ENCODE data around the gene TMEM271. TPM values are rescaled to one million over a fixed set of nuclear protein-coding genes. Genes with fewer than 3 reads are reported as not detected.
A peak's percentile ranks its signal among the peaks of the same experiment; 100 is the strongest.

TMEM271 gene
- polyA plus RNA-seq, 1 donor from 2014 or later: not detected

DNA sequence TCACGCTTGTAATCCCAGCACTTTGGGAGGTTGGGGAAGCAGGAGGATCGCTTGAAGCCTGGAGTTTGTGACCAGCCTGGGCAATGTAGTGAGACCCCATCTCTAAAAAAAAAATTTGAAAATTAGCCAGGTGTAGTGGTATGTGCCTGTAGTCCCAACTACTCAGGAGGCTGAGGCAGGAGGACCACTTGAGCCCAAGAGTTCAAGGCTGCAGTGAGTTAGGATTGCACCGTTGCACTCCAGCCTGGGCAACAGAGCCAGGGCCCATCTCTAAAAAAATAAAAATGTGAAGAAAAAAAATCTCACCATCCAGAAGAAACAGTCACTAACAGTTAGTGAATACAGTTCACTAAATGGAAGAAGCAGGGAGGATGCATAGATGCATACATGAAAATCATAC, 34.8 kb downstream of the TMEM271 start:
- Mint-ChIP-seq H3K27ac (no peak overlapping the region), H3K9me3 (peaks cover 2 to 21% (median 20%) of the 10 kb centered on the region in 3 donors), H3K27me3 (peaks cover 4% of the 10 kb centered on the region), H3K4me1 (no peaks in the 10 kb centered on the region), H3K4me3 (no peak overlapping the region), H3K36me3 (peaks cover 11% of the 10 kb centered on the region)

DNA sequence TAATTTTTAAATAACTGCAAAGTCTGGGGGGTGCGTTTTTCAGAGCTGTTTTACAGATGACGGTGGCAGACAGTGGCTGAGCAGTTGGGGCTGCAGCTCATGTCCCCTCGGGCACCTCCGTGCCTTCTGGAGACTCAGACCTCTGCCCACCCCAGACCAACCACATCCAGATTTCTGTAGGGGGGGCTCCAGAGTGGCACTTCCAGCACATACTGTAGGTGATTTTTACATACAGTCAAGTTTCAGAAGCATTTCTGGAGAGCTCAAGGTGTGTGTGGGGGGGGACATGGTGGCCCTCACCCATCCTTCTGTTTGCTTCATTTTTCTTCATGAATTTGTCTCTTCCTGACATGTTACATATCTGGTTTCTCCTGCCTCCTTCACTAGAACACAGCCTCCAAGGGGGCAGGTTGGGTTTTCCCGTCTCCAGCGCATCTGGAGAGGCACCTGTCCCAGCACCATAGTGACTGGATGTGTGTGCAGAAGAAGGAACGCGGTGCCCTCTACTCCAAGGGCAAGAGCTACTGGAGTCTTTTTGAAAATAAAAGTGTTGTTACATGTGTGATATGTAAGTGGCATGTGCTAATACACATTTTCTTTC, 37.5 kb downstream of the TMEM271 start:
- Mint-ChIP-seq H3K27ac (no peak overlapping the region), H3K4me3 (no peak overlapping the region), H3K4me1 (no peaks in the 10 kb centered on the region), H3K27me3 (no peaks in the 10 kb centered on the region), H3K9me3 (peaks cover 0 to 14% (median 11%) of the 10 kb centered on the region in 3 donors), H3K36me3 (peaks cover 18% of the 10 kb centered on the region)

DNA sequence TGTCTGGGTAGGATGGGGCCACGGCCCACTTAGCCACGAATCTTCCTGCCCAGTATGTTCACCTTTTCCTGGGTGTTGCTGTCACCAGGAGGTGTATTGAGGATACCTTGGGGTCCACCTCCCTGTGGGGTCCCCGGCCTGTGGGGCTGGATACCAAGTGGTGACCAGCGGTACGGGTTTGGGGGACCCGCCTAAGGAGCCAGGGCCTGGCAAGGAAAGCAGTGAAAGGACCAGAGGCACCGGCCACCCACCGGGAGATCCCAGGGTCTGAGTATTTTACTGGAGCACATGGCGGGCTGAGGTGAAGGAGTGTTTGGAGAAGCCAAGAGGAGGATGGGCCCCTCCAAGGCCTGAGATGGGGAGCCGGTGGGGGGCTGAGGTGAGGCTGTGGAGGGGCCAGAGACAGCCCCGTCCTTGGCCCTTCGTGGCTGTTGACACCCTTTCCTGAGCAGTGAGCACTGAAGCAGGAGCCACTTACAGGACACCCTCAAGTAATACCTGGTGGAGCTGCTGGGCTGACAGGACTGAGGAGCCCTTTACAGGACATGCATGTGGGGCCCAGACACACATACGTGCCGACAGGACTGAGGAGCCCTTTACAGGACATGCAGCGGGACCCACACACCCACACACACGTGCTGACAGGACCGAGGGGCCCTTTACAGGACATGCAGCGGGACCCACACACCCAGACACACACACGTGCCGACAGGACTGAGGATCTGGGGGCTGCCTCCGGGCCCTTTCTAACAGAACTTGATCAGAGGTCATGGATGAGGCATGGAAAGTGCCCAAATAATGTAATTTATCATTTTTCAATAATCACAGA, 38.4 kb downstream of the TMEM271 start:
- Mint-ChIP-seq H3K4me3 (no peak overlapping the region), H3K9me3 (peaks cover under 1 to 11% (median 7%) of the 10 kb centered on the region in 3 donors), H3K36me3 (peaks cover 17% of the 10 kb centered on the region), H3K27me3 (no peaks in the 10 kb centered on the region), H3K4me1 (no peaks in the 10 kb centered on the region), H3K27ac (no peak overlapping the region)

DNA sequence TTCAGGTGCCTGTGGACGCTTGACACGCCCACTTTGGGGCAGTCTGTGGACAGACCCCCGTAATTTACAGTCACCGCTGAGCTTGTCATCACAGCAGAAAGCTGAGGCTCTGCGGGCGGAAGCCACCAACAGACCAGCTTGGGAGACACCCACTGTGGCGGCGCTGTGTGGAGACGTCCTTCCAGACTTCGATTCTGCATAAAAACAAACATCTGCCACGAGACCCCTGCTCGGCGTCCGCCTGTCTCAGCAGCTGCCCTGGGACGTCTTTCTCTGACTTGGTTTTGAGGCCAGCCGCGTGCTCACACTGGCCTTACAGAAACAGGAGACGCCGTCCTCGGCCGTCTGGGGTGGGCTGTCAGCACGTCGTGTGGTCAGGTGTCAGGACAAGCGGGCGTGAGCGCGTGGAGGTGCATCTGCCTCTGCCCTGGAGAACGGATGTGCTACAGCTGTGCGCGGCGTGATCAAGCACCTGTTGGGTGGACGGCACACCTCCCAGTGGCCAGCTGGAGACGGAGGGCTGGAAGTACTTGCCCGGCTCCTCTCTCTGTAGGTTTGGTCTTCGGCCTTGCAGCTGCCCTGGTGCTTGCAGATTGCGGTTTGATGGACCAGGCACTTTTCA, 39.6 kb downstream of the TMEM271 start:
- Mint-ChIP-seq H3K27ac (no peak overlapping the region), H3K9me3 (peaks cover 2 to 13% (median 10%) of the 10 kb centered on the region in 3 donors), H3K27me3 (no peaks in the 10 kb centered on the region), H3K36me3 (peaks cover 23% of the 10 kb centered on the region), H3K4me3 (no peak overlapping the region), H3K4me1 (no peaks in the 10 kb centered on the region)

DNA sequence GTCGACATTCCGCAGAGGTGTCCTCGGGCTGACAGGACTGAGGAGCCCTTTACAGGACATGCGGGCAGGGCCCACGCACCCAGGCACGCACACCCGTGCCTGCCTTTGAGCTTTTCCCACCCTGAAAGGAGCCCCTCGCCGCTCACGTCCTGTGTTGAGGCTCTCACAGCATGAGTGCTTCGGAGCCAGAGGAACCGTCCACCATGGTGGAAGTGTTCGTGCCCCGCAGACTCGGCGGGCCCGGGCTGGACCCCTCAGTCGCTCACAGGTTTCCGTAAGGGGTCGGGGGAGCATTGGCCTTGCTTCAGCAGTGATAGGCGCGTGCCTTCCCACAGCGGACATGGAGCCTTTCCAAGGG, 40.2 kb downstream of the TMEM271 start:
- Mint-ChIP-seq H3K27ac (peak overlapping the region in 1 of 3 donors; percentile 60), H3K9me3 (peaks cover 2 to 10% (median 8%) of the 10 kb centered on the region in 3 donors), H3K4me1 (no peaks in the 10 kb centered on the region), H3K27me3 (no peaks in the 10 kb centered on the region), H3K4me3 (no peak overlapping the region), H3K36me3 (peaks cover 24% of the 10 kb centered on the region)

DNA sequence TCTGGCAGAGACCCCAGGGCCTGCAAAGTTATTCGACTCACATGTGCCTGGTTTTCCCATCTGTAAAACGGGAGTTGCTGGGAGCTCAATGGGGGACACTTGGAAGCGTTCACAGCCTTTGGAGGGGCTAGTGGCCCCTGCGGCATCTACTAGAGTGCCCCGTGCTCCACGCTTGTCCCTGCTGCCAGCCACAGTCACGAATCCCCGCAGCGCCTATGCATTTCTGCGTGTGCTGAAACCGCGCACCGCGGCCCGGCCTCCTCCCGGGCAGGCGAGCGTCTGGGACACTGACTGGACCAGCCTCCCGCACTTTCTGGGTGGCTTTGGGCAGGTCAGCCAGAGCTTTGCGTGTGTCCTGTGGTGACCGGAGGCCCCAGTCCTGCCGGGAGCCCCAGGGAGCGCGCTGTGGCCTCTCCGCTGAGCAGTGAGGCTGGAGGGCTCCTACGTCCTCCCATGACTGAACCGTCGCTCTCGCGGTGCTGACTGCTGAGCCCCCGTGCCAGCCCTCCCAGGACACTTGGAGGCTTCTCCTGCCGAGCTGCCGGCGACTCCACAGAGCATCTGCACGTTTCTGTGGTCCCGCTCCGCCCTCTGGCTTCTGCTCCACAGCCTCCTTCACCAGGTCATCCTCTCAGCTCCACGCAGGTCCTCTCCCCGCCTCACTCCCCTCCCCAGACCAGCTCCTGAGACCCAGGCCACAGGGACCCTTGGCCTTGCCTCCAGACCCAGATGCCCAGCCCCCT, 40.7 kb downstream of the TMEM271 start:
- peaks cover 26% of the 10 kb centered on the region for H3K36me3 Mint-ChIP-seq
- H3K4me1 Mint-ChIP-seq: no peaks in the 10 kb centered on the region
- peak overlapping the region in 1 of 3 donors; percentile 60 for H3K27ac Mint-ChIP-seq
- no peak overlapping the region for H3K4me3 Mint-ChIP-seq
- H3K27me3 Mint-ChIP-seq: no peaks in the 10 kb centered on the region
- H3K9me3 Mint-ChIP-seq: peaks cover 2 to 9% (median 5%) of the 10 kb centered on the region in 3 donors

DNA sequence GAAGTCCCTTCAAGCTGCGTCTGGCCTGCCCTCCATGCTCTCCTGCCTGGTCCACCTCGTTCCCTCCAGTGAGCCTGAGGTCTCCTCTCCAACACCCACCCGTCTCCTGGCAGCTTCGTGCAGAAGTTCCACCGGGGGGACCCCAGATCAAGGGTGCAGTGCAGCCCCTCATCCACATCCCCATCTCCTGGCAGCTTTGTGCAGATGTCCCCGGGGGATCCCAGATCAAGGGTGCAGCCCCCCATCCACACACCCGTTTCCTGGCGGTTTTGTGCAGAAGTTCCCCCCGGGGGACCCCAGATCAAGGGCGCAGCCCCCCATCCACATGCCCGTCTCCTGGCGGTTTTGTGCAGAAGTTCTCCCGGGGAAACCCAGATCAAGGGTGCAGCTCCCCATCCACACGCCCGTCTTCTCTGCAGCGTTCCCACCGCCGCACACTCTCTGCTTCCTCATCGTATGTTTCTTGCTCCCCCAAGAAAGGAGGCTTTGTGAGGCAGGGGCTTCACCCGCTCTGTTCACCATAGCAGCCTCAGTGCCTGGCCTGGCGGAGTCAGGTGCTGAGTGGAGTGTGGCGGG, 41.4 kb downstream of the TMEM271 start:
- Mint-ChIP-seq H3K9me3 (peaks cover 2 to 9% (median 5%) of the 10 kb centered on the region in 3 donors), H3K27ac (no peak overlapping the region), H3K36me3 (peaks cover 28% of the 10 kb centered on the region), H3K27me3 (no peaks in the 10 kb centered on the region), H3K4me3 (no peak overlapping the region), H3K4me1 (no peaks in the 10 kb centered on the region)

DNA sequence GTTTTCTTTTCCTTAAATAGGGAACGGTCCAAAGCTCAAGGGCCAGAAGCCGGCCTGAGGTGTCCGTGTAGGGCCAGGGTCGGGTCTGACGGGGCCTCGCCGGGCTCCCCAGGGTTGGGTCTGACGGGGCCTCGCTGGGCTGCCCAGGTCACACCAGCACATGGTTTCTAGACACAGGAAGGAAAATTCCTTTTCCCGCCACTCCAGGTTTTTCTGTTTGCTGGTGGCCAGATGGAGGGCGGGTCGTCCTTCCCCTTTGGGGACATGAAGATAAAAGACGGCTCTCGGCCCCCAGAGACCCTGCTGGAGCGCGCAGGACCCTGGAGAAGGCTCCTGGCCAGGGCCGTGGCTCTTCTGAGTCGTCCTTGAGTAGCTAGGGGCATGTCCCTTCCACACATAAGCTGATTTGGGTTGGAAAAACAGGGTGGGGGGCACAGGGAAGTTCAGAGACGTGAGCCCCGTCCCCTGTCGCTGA, 42.0 kb downstream of the TMEM271 start:
- Mint-ChIP-seq H3K4me3 (no peak overlapping the region), H3K9me3 (peaks cover 2 to 9% (median 5%) of the 10 kb centered on the region in 3 donors), H3K27me3 (no peaks in the 10 kb centered on the region), H3K4me1 (no peaks in the 10 kb centered on the region), H3K27ac (no peak overlapping the region), H3K36me3 (peaks cover 29% of the 10 kb centered on the region)

DNA sequence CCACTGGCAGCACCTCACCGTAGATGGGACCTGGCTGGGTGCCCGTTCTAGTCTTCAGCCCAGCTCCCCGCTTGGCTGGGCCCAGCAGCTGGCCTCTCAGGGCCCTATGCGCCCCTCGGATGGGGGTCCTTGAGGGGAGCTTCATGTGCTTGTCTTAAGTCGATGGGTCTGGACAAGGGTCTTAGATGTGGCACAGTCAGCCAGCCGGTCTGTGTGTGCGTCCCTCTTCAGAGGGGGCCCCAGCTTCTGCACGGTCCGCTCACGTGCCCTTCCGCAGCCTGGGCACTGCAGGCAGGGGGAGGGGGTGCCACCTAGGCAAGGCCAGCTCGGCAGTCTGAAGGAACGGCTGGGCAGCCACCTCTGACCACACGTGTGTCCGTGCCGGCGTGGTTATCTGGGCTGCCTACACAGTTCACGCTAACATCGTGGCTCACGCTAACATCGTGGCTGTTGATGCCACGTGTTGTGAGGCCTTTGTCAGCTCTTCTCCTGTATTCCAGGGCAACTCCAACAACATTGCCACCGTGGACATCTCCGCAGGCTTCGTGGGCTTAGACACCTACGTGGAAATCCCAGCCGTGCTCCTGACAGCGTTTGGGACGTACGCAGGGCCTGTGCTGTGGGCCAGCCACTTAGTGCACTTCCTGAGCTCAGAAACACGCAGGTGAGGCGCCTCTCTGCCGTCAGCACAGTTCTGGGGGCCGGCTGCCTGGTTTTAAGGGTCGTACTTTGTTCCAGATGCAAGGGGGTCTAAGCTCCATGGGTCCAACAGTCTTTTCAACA, 42.6 kb downstream of the TMEM271 start:
- Mint-ChIP-seq H3K27me3 (no peaks in the 10 kb centered on the region), H3K4me1 (no peaks in the 10 kb centered on the region), H3K9me3 (peaks cover 2 to 9% (median 5%) of the 10 kb centered on the region in 3 donors), H3K27ac (no peak overlapping the region), H3K4me3 (peak overlapping the region in 1 of 4 donors; percentile 17), H3K36me3 (peaks cover 25% of the 10 kb centered on the region)

DNA sequence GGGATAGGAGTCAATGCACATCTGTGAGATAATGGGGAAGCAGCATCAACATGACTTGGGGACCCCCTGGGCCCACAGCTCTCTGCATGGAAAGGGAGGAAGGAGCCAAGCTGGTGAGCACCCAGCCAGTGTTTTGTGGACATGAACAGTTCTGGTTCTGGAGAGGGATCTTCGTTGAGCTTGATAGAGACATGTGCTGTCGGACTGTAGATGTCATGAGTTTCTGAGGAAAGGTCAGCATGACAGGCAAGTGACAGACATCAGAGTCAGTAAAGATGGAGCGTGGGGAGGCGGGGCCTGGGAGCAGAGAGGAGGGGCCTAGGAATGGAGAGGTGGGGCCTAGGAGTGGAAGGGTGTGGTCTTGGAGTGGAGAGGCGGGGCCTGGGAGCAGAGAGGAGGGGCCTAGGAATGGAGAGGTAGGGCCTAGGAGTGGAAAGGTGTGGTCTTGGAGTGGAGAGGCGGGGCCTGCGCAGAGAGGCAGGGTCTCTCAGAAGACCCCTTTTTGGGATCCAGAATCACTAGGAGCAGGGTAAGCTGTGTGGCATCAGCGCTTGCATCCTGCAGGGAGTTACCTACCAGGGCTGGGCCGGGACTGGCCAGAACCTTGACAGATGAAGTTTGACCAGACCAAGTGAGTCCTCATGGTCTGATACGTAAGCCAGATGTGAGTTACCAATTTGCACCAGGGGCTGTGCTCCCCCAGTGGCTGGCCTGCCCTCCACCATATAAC, 43.3 kb downstream of the TMEM271 start:
- no peak overlapping the region for H3K27ac Mint-ChIP-seq
- peaks cover 2 to 7% (median 5%) of the 10 kb centered on the region in 3 donors for H3K9me3 Mint-ChIP-seq
- peak overlapping the region in 1 of 4 donors; percentile 26 for H3K4me3 Mint-ChIP-seq
- peaks cover 29% of the 10 kb centered on the region for H3K36me3 Mint-ChIP-seq
- H3K4me1 Mint-ChIP-seq: no peaks in the 10 kb centered on the region
- H3K27me3 Mint-ChIP-seq: no peaks in the 10 kb centered on the region

DNA sequence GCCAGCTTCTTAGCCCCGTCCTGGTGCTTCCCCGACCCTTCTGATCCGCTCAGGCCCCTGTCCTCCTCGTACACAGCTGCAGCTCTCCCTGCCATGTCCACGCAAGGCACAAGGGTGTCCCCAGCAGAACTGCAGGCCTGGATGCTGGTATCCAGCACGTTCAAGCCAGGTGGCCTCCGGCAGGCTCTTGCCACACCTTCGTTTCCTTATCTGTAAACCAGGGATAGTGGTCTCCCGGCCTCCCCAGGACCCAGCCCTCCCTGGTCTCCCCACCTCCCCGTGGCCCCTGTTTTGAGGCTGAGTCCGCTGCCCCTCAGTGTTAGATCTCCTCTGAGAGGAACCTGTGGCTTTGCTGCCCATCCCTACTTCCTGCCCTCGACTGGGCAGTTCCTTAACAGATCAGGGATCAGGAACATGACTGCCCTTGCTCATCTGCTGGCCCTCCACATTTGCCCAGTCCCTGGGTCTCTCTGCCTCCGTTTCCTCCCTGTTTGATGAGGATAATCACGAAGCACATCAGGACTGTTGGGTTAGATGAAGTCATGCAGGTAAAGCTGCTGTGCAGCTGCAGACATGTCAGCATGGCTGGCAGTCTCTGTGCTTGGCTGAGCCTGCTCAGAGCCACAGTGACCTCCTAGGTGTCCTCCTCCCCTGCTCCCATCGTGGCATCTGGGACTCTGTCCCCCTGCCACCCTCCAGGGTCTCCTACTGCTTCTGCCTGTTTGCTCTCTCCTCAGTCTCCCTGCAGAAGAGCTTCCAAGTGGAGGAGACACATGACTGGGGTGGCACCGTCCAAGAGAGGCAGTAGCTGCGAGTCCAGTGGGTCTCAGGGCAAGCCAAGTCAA, 44.2 kb downstream of the TMEM271 start:
- Mint-ChIP-seq H3K27ac (no peak overlapping the region), H3K4me1 (no peaks in the 10 kb centered on the region), H3K36me3 (peaks cover 28% of the 10 kb centered on the region), H3K27me3 (no peaks in the 10 kb centered on the region), H3K9me3 (peaks cover 2 to 7% (median 5%) of the 10 kb centered on the region in 3 donors), H3K4me3 (peak overlapping the region in 1 of 4 donors; percentile 26)

DNA sequence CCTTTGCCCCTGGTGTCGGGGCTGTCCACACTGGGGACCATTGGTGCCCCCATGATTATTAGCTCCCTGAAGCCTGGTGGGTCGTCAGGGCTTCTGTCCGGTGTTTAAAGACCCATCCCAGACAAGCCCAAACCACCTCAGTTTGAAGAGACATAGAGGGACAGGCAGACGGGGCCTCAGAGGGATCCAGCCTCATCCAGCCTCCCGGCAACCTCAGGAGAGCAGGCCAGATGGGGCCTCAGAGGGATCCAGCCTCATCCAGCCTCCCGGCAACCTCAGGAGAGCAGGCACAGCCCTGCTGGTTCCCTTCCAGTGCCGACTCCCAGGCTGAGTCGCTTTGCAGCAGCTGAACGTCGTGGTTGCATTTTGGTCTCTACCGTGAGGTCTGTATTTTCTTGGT, 45.0 kb downstream of the TMEM271 start:
- Mint-ChIP-seq H3K4me3 (no peak overlapping the region), H3K36me3 (peaks cover 30% of the 10 kb centered on the region), H3K27me3 (no peaks in the 10 kb centered on the region)

More for the DNA sequence above, 45.0 kb downstream of the TMEM271 start:
- Mint-ChIP-seq H3K4me1 (no peaks in the 10 kb centered on the region), H3K27ac (no peak overlapping the region), H3K9me3 (peaks cover 2 to 7% (median 5%) of the 10 kb centered on the region in 3 donors)

Measured in IgD-negative memory B cell (primary cell).